AG10803 (cell line): ENCODE measurements around the gene MPP2.
A peak's percentile ranks its signal among the peaks of the same experiment; 100 is the strongest.
"Not testable (repeated sequence)": the region's sequence is repeated elsewhere in the genome, so short reads cannot be mapped to it uniquely, and the experiment has no call there.

Experiments
- DNase-seq: peaks from one replicate; pipeline ENCODE4 v3.0.0; 2010; ENCODE audit warnings: low read depth
- H3K4me3 ChIP-seq: 2 replicates; pipeline ENCODE4 v1.5.1; 2011; ENCODE audit warnings: mild to moderate bottlenecking, low read length, control low read depth
- TF ChIP-seq, protein P1 (sequence below): conservative IDR thresholded peaks from 2 replicates; pipeline ENCODE4 v1.5.1; 2011; ENCODE audit warnings: mild to moderate bottlenecking, low read length, control low read depth, inconsistent platforms

MPP2 gene

GRCh38 chr17:43844241-43844640 is 63.1 kb downstream of the MPP2 start:
- no peak overlapping the region for H3K4me3 ChIP-seq
- DNase-seq = no peak
- TF ChIP-seq, protein P1, sequence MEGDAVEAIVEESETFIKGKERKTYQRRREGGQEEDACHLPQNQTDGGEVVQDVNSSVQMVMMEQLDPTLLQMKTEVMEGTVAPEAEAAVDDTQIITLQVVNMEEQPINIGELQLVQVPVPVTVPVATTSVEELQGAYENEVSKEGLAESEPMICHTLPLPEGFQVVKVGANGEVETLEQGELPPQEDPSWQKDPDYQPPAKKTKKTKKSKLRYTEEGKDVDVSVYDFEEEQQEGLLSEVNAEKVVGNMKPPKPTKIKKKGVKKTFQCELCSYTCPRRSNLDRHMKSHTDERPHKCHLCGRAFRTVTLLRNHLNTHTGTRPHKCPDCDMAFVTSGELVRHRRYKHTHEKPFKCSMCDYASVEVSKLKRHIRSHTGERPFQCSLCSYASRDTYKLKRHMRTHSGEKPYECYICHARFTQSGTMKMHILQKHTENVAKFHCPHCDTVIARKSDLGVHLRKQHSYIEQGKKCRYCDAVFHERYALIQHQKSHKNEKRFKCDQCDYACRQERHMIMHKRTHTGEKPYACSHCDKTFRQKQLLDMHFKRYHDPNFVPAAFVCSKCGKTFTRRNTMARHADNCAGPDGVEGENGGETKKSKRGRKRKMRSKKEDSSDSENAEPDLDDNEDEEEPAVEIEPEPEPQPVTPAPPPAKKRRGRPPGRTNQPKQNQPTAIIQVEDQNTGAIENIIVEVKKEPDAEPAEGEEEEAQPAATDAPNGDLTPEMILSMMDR = no peak

GRCh38 chr17:43842975-43843325 is 64.4 kb downstream of the MPP2 start:
- TF ChIP-seq, protein P1 = no peak
- H3K4me3 ChIP-seq = no peak overlapping the region
- DNase-seq = no peak

- H3K4me3 ChIP-seq = not testable (repeated sequence)
- peak; percentile 69 for DNase-seq
Observed at GRCh38 chr17:43842091-43842974, 65.0 kb downstream of the MPP2 start.

GRCh38 chr17:43841282-43841681 is 66.1 kb downstream of the MPP2 start:
- no peak for DNase-seq
- TF ChIP-seq, protein P1 = no peak
- no peak overlapping the region for H3K4me3 ChIP-seq

GRCh38 chr17:43840814-43841213 is 66.5 kb downstream of the MPP2 start:
- DNase-seq = no peak
- TF ChIP-seq, protein P1 = no peak
- H3K4me3 ChIP-seq = no peak overlapping the region

- TF ChIP-seq, protein P1 = no peak
Observed at GRCh38 chr17:43839670-43840108, 67.6 kb downstream of the MPP2 start.

DNA sequence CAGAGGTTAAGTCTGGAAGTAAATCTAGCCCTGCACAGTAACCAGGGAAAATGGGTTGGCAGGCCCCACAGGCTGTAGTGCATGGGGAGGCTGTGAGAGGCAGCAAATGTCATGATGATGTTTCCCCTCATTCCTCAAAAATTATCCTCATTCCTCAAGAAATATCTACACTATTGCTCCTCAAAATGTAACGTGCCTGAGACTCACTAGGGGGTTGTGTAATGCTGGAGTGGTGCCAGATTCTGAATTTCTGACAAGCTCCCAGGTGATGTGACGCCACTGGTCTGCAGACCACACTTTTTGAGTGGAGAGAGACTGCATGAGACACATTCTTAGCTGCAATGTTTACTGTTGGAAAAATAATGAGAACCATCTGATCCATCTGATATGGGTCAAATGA is 73.2 kb downstream of the MPP2 start:
- no peak overlapping the region; the same call in 1 of the 2 replicates for H3K4me3 ChIP-seq
- TF ChIP-seq, protein P1 = no peak
- peak; percentile 95 for DNase-seq

More at GRCh38 chr17:43839670-43840108, 67.6 kb downstream of the MPP2 start:
- no peak for DNase-seq
- H3K4me3 ChIP-seq = no peak overlapping the region
